ENCODE measurements around the gene TMED5.
"Not testable (repeated sequence)": the region's sequence is repeated elsewhere in the genome, so short reads cannot be mapped to it uniquely, and the experiment has no call there.

The TMED5 gene

GRCh38 chr1:93170141-93170678 is 10.0 kb downstream of the TMED5 start:
- not testable (repeated sequence) for DNase-seq

GRCh38 chr1:93167006-93167405 is 13.2 kb downstream of the TMED5 start:
- DNase-seq, result no peak

DNA sequence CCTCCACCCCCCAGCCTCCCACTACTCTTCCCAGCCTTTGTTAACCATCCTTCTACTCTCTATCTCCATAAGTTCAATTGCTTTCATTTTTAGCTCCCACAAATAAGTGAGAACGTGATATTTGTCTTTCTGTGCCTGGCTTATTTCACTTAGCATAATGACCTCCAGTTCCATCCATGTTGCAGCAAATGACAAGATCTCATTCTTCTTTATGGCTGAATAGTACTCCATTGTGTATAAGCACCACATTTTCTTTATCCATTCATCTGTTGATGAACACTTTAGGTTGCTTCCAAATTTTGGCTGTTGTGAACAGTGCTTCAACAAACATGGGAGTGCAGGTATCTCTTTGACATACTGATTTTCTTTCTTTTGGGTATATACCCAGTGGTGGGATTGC is 14.3 kb downstream of the TMED5 start:
- not testable (repeated sequence) for DNase-seq

DNA sequence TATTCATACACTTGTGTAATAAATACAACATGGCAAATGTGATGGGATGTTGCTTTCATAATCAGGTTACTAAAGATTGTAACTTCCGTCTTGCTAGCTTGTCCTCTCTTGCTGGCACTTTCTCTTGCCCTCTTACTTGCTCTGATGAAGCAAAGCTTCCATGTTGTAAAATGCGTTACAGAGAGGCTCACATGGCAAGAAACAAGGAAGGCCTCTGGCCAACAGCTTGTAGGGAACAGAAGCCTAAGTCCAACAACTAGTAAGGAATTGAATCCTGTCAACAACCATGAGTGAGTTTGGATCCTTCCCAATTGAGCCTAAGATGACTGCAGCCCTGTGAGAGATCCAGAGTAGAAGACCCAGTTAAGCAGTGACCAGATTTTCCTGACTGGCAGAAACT is 15.4 kb downstream of the TMED5 start:
- DNase-seq, result no peak

DNA sequence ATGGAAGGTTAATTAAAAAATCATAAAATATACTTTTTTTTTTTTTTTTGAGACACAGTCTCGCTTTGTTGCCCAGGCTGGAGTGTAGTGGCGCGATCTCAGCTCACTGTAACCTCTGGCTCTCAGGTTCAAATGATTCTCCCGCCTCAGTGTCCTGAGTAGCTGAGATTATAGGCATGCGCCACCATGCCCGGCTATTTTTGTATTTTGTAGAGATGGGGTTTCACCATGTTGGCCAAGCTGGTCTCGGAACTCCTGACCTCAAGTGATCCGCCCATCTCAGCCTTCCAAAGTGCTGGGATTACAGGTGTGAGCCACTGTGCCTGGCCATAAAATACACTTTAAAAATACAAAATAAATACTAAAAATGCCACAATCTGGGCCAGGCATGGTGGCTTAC is 16.9 kb downstream of the TMED5 start:
- not testable (repeated sequence) for DNase-seq

GRCh38 chr1:93159337-93159736 is 20.9 kb downstream of the TMED5 start:
- DNase-seq, result no peak

- no peak for DNase-seq
Measured at GRCh38 chr1:93155335-93155734, 24.9 kb downstream of the TMED5 start.

GRCh38 chr1:93154898-93155297 is 25.3 kb downstream of the TMED5 start:
- no peak for DNase-seq

DNA sequence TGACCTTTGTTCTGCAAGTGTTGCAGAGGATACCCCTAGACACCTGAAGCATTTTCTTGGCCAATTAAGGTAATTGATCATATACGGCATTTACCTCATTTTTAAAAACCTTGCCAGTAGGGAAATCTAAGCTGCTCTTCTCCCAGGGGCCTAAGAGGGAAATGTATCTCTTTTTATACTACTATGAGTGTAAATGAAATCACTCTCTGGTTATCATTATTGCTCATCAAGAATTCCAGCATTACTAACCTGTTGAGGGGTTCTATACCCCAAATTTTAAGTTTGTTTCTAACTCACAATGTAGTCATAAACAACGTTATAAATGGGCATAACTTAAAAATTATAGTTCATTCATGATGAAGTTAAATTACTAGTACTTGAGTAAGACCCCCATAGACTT is 27.4 kb downstream of the TMED5 start:
- no peak for DNase-seq

DNA sequence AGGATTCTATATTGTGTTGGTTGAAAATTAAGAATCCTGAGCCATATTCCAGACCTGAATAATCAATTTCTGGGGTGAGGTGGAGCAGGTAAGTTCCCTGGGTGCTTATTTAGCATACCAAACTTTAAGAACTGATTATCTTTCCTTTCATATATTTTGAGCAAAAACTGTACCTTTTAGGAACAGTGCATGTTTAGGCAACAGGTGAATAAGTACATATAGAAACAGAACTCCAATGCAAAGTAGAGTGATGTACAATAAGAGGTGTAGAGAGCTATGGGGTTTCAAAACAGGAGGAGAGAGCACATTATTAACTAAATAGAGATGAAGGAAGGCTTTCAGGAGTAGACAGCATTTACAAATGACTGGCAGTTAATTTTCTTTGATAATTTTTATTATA is 28.7 kb downstream of the TMED5 start:
- no peak for DNase-seq

- DNase-seq, result no peak
Measured at GRCh38 chr1:93150729-93151128, 29.5 kb downstream of the TMED5 start.

- DNase-seq, result no peak
Measured at GRCh38 chr1:93148001-93148400, 32.2 kb downstream of the TMED5 start.

DNA sequence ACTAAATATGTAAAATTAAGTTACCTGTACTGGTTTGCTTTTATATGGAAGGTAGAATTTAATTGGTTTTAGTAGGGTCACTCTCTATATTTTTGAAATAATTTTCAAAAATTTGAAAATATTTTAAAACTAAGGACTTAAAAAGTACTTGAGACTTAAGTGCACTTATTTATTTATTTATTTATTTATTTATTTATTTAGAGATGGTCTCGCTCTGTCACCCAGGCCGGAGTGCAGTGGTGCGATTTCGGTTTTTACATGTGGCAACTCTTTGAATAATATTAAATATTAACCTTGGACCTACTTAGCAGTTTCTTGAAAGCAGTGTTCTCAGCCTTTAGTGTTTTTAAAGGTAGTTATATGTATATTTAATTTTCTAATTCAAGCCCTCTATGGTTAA is 36.4 kb downstream of the TMED5 start:
- DNase-seq, result no peak

GRCh38 chr1:93143136-93143535 is 37.1 kb downstream of the TMED5 start:
- no peak for DNase-seq

- no peak for DNase-seq
Measured at GRCh38 chr1:93142161-93142560, 38.1 kb downstream of the TMED5 start.

DNA sequence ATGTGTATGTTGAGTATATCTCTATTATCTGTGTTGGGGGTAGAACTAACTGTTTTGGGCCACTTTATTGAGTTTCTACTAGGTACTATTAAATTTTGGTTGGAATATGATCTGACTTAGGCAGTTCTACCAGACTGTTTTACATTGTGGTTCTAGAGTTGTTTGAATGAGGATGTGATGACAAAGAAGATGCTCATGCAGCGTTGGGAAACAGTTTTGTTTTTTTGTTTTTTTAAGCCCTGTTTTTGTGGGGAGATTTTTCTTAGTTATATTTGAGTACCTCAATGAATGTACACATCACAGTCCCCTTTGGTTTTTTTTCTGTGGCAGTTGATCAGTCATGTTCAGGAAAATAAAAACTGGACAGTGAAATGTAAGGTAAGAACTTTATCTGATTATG is 40.1 kb downstream of the TMED5 start:
- no peak for DNase-seq

DNA sequence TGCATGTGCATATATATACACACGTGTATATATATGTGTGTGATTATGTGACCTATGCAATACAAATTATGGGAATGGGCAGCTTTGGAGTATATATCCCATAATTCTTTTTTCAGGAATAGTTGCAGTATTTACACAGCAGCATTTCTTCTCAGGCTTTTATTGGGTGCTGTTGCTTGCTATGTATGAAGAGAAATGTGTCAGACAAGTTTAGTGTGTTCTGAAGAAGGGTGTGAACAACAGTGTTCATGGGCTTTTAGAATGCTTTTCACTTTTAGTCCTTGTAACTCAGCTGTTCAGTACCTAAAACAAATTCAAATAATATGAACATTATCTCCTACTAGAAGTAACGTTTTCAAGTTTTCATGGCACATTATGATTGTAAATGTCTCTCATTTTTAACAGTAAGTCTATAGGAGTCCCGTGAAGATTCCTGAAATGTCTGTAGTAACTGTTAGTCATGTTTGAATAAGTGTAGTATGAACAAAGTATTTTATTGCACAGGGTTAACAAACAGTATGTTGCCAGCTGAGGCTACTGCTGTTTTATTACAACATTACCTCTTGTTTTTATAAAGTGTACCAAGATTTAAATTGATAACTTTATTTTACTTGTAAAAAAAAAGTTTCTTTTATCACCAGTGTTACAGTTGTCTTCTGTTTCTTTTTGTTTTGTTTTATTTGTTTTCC is 42.5 kb downstream of the TMED5 start:
- no peak for DNase-seq

DNA sequence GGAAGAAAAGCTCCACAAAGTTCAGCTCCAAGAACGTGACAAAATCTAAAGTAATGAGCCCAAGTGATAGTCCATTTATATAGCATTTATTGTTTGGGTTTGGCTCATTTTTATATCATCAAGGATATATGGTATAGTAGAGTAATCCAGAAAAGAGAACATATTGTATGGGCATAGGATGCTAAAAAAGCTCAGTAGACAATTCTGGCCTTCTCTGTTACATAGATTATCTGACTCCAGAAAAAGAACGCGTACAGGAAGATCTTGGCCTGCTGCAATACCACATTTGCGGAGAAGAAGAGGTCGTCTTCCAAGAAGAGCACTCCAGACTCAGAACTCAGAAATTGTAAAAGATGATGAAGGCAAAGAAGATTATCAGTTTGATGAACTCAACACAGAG is 43.8 kb downstream of the TMED5 start:
- no peak for DNase-seq

DNA sequence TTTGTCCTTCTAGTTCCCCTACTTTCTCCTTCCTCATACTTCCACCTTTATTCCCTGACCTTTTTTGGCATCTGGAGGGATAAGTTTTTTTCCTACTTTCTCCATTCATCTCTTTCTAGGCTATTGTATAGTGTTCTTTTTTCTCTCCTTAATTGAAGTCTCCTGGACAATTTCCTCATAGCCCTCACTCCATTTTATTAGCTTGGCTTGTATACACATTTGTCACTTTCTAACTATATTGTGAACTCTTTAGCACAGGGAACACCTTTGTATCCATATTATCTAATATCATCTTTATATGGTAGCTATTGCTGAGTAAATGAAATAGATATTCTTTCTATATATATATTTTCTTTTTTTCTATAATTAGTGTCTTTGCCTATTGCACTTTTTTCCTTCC is 47.6 kb downstream of the TMED5 start:
- DNase-seq, result no peak

- no peak for DNase-seq
Measured at GRCh38 chr1:93129507-93130099, 50.6 kb downstream of the TMED5 start.

GRCh38 chr1:93124556-93125355 is 55.5 kb downstream of the TMED5 start:
- DNase-seq, result no peak

GRCh38 chr1:93123201-93123783 is 56.9 kb downstream of the TMED5 start:
- DNase-seq, result no peak

GRCh38 chr1:93120614-93121013 is 59.6 kb downstream of the TMED5 start:
- DNase-seq, result no peak

DNA sequence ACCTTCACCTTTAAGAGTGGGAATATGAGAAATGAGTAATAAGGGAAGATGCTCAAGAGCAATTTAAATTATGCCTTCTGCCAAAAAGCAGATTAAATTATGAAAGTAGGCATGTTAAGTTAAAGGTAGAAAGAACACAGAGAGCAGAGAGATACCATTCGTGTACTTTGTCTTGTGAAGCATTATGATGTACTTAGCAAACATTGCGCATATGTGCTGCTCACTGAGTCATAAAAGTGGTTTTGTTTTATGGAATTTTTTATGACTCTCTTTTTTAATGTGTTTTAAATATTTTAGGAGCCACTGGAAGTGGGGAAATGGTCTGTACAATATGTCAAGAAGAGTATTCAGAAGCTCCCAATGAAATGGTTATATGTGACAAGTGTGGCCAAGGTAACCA is 65.8 kb downstream of the TMED5 start:
- DNase-seq, result no peak
